ENCODE data around the gene ATG16L1. TPM values are rescaled to one million over a fixed set of nuclear protein-coding genes. Genes with fewer than 3 reads are reported as not detected.

The ATG16L1 gene
- total and polyA plus RNA-seq, 2 of the 4 experiments (the other 2 are of a cell fraction) = 20.0 to 26.2 TPM

- Histone ChIP-seq H3K56ac (ENCODE audit: extremely low read depth, insufficient read depth, low read length) (no peak overlapping the region), H2BK120ac (ENCODE audit: low read depth, low read length) (no peak overlapping the region), H4K20me1 (ENCODE audit: insufficient read depth, low read length) (no peaks in the 10 kb centered on the region), H3K79me1 (ENCODE audit: low read depth in 1 of 2, low read length in 2 of 2) (no peaks in the 10 kb centered on the region), H3K27ac (ENCODE audit: insufficient read depth, low read length) (no peak overlapping the region), H2AFZ (replicated peaks; ENCODE audit: low read length, poor library complexity) (no peak overlapping the region), H2BK5ac (ENCODE audit: low read depth, low read length, poor library complexity, severe bottlenecking) (no peak overlapping the region), H3K18ac (ENCODE audit: low read depth, low read length) (no peak overlapping the region), H2AK5ac (ENCODE audit: low read depth, low read length) (no peak overlapping the region), H3K9ac (ENCODE audit: low read depth, low read length) (no peak overlapping the region), H3K9me3 (ENCODE audit: control insufficient read depth, insufficient read depth, low read length) (no peaks in the 10 kb centered on the region), H3K14ac (replicated peaks; ENCODE audit: low read depth, low read length) (no peak overlapping the region), H3K27me3 (ENCODE audit: control insufficient read depth, insufficient read depth, low read length) (peaks cover 33% of the 10 kb centered on the region), H2BK15ac (ENCODE audit: low read depth, low read length) (no peak overlapping the region), H4K5ac (ENCODE audit: low read depth, low read length) (no peak overlapping the region), H2AK9ac (replicated peaks; ENCODE audit: low read depth, low read length, poor library complexity) (no peak overlapping the region), H3K4me1 (ENCODE audit: control insufficient read depth, insufficient read depth, low read length) (no peaks in the 10 kb centered on the region), H2BK20ac (ENCODE audit: low read depth, low read length) (no peak overlapping the region), H3K36me3 (ENCODE audit: control insufficient read depth, insufficient read depth, low read length) (no peaks in the 10 kb centered on the region), H4K91ac (ENCODE audit: insufficient read depth, low read depth, low read length) (no peak overlapping the region), H3K23ac (ENCODE audit: low read depth, low read length) (no peak overlapping the region), H3K4me2 (ENCODE audit: low read depth, low read length) (no peak overlapping the region), H3K4ac (ENCODE audit: low read depth, low read length) (no peak overlapping the region), H3K4me3 (ENCODE audit: insufficient read depth, low read depth, low read length) (no peak overlapping the region), H3K9me1 (ENCODE audit: insufficient read depth, low read length) (no peaks in the 10 kb centered on the region), H4K8ac (ENCODE audit: low read depth in 2 of 2, low read length in 2 of 2) (no peak overlapping the region)
- TF ChIP-seq RFX5 (IDR thresholded peaks at IDR 0.05; ENCODE audit: low read depth, low read length) = no peak
- TF ChIP-seq MAZ (IDR thresholded peaks at IDR 0.05; ENCODE audit: borderline replicate concordance, low read depth, low read length) = no peak
- TF ChIP-seq MAFK (IDR thresholded peaks at IDR 0.05; ENCODE audit: low read depth, low read length) = no peak
- no peak for TF ChIP-seq CEBPB (IDR thresholded peaks at IDR 0.05; ENCODE audit: low read depth, low read length)
- no peak for TF ChIP-seq BHLHE40 (IDR thresholded peaks at IDR 0.05; ENCODE audit: low read depth, low read length)
- no peak for TF ChIP-seq SMC3 (IDR thresholded peaks at IDR 0.05; ENCODE audit: low read depth, low read length)
- no peak for TF ChIP-seq MXI1 (IDR thresholded peaks at IDR 0.05; ENCODE audit: borderline replicate concordance, low read depth, low read length)
- no peak for TF ChIP-seq NFE2L2 (IDR thresholded peaks at IDR 0.05; ENCODE audit: low read depth, low read length)
- no peak for TF ChIP-seq RCOR1 (IDR thresholded peaks at IDR 0.05; ENCODE audit: insufficient replicate concordance, low read length)
- no peak for TF ChIP-seq FOS (IDR thresholded peaks at IDR 0.05; ENCODE audit: low read depth, low read length)
- TF ChIP-seq CHD1 (IDR thresholded peaks at IDR 0.05; ENCODE audit: low read depth, low read length) = no peak
- TF ChIP-seq USF2 (IDR thresholded peaks at IDR 0.05; ENCODE audit: low read depth, low read length) = no peak
- no peak for TF ChIP-seq POLR2A (IDR thresholded peaks at IDR 0.05; ENCODE audit: low read depth, low read length)
- TF ChIP-seq RAD21 (IDR thresholded peaks at IDR 0.05; ENCODE audit: low read length) = no peak
- no peak for TF ChIP-seq ELK1 (IDR thresholded peaks at IDR 0.05; ENCODE audit: borderline replicate concordance, low read depth, low read length)
- TF ChIP-seq CTCF (conservative IDR thresholded peaks at IDR 0.05; ENCODE audit: low read depth, low read length) = no peak
- CTCF ChIA-PET = interaction anchor here (0.6 kb wide), 1 partner anchor 108 kb away, joined by 3 read pairs; no protein-coding TSS in a partner anchor
- WGBS, 2 experiments (ENCODE audit: extremely low coverage in 2 of 2, insufficient read length in 1 of 2) = no CpG with 5 or more reads among the region's 5 CpGs
- DNase-seq (no peak), ATAC-seq (ENCODE audit: low read depth) (no peak)
- dilution Hi-C loops (cut with HindIII; ENCODE audit: low sequenced_read_pairs, unreplicated experiment) (no loop called here), in situ Hi-C loops (cut with MboI; ENCODE audit: low sequenced_read_pairs) (no loop called here), intact Hi-C loops (cut with micrococcal nuclease) (no loop called here)
- no TSS peak for BruUV-seq (replicated peaks)
- POLR2A ChIA-PET (ENCODE audit: unreplicated experiment) = no interaction called here
Observed at GRCh38 chr2:233338046-233338445, 86.6 kb downstream of the ATG16L1 start.

All from IMR-90 (cell line).